Cardiac septum (tissue), 1 donor: ENCODE measurements around the gene DCLRE1A. TPM values are rescaled to one million over a fixed set of nuclear protein-coding genes. Genes with fewer than 3 reads are reported as not detected.

ENCODE experiments used
- DNase-seq: peaks from one replicate; pipeline ENCODE4 v3.0.0-alpha.2; 2020; ENCODE audit warnings: low spot score
- intact Hi-C: fragments of 100-400 bp; cut with DNase I; formaldehyde crosslinking; loops from one replicate; pipeline ENCODE4 v1.14.0; 2022
- long read RNA-seq: library from polyadenylated mRNA; unstranded; transcript quantifications from one replicate; pipeline ENCODE4 v2.0.0, GENCODE V29; 2021
- total RNA-seq: library from RNA; stranded (reverse); fragmentation: NEBNext Ultra II Directional; extraction: Animal tissue kit (Norgen Biotek cat#: 25700); gene quantifications from one replicate; pipeline ENCODE4 v1.2.1, GENCODE V29; 2021
- donor health status: DM: no; HTN: no; CAD: no.

Gene DCLRE1A
- 5.4 TPM for total RNA-seq
- long read RNA-seq, full-length matches to known transcripts: 3 of 7 reads
- long read RNA-seq, partial matches to known transcripts: 0 of 7 reads
- long read RNA-seq, other reads (novel, unspliced or antisense): 4 of 7 reads

GRCh38 chr10:113854013-113854760 is at the start of gene DCLRE1A, which contains the start of gene NHLRC2:
Gene DCLRE1A, minus strand, starts transcription at chr10:113854082. Its CDS starts 900 bp downstream, at chr10:113853182.
Gene NHLRC2, plus strand, starts transcription at chr10:113854661. Its CDS starts 212 bp downstream, at chr10:113854873.
- DNase-seq: peak; percentile 90
- intact Hi-C loops: loop anchor here (2.0 kb wide), 1 partner anchor 191 kb away; no protein-coding TSS in a partner anchor

GRCh38 chr10:113899952-113900598 is 46.2 kb upstream of the DCLRE1A start:
- intact Hi-C loops: no loop called here

GRCh38 chr10:113897693-113898618 is 44.1 kb upstream of the DCLRE1A start:
- intact Hi-C loops: no loop called here
- peak; percentile 77 for DNase-seq

More at GRCh38 chr10:113899952-113900598, 46.2 kb upstream of the DCLRE1A start:
- no peak for DNase-seq

- intact Hi-C loops: no loop called here
- DNase-seq: no peak
Observed at GRCh38 chr10:113895018-113895417, 41.1 kb upstream of the DCLRE1A start.

DNA sequence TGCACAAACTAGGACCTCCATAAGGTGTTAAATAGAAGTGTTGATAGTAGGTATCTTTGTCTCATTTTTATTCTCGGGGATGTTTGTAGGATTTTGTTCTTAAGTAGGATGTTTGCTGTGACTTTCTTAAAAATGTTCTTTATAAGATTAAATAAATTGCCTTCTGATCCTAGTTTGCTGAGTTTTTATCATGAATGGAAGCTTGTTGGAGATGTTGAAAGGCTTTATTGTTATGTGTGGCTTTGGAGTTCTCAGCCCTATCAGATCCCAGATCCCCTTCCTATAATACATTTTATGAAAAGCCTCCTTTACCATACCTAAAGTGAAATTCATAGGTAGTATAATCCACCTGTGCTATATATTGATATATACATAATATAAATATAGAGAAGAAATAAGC is 40.7 kb upstream of the DCLRE1A start:
- no peak for DNase-seq
- intact Hi-C loops: loop anchor here (5.0 kb wide), 2 partner anchors 148 to 208 kb away; partner anchors contain the start of gene ADRB1

DNA sequence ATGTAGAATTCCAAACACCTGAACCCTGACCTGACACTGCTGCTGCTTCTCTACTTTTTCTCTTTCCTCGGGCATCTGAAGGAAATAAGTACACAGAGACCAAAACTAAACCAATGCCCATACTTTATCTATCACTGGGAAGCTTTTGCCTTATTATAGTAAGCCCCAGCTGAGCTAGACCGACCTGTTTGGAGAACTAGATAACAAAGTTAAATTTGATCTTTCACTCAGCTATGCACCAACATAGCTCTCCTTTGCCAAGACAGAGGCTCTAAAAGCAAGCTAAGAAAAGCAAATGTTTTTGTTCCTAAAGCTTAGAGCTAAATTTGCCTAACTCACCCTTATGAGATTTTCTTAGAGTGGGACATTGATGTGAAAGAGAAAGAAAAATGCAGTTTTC is 39.7 kb upstream of the DCLRE1A start:
- intact Hi-C loops: loop anchor here (5.0 kb wide), 2 partner anchors 149 to 209 kb away; partner anchors contain the start of gene ADRB1

GRCh38 chr10:113891476-113891875 is 37.6 kb upstream of the DCLRE1A start:
- no peak for DNase-seq
- intact Hi-C loops: loop anchor here (5.0 kb wide), 2 partner anchors 151 to 211 kb away; partner anchors contain the start of gene ADRB1

More for the DNA sequence above, 39.7 kb upstream of the DCLRE1A start:
- DNase-seq: no peak

DNA sequence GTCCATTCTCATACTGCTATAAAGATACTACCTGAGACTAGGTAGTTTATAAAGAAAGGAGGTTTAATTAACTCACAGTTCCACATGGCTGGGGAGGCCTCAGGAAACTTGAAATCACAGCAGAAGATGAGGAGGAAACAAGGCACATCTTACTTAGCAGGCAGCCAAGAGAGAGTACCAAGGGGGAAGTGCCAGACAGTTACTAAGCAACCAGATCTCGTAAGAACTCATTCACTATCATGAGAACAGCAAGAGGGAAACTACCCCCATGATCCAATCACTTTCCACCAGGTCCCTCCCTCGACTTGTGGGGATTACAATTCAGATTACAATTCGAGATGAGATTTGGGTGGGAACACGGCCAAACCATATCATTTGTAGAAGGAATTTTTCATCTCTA is 36.9 kb upstream of the DCLRE1A start:
- no peak for DNase-seq
- intact Hi-C loops: loop anchor here (5.0 kb wide), 2 partner anchors 152 to 212 kb away; partner anchors contain the start of gene ADRB1

DNA sequence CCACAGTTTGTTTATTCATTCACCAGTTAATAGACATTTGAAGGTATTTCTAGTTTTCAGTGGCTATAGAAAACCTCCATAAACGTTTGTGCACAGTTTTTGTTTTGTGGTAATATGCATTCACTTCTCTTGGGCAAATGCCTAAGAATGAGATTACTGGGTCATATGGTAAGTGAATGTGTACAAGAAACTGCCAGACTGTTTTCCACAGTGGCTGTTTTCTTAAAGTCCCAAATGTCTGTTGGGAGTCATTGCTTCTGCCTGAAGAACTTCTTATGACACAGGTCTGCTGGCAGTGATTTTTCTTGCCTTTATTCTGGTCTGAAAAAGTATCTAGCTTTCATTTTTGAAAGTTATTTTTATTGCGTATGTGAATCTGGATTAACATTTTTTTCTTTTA is 36.0 kb upstream of the DCLRE1A start:
- intact Hi-C loops: loop anchor here (5.0 kb wide), 2 partner anchors 152 to 212 kb away; partner anchors contain the start of gene ADRB1
- no peak for DNase-seq

GRCh38 chr10:113882240-113882639 is 28.4 kb upstream of the DCLRE1A start:
- DNase-seq: no peak

DNA sequence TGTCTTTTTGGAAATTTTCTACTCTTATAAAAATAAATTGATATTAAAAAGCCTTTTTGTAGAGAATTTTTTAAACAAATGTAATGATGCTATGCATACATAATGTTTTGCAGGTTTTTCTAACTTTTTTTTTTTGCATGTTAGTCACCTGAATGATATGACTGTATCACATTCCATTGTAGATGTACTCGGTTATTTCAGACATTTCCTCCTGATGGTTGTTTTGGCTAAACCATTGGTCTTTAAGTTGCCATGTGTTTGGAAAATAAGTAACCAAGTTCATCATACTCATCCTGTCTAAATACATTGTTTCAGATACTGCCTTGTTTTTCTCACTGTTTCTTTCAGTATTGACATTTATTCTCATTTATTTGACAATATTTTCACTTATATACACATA is 26.4 kb upstream of the DCLRE1A start:
- intact Hi-C loops: no loop called here
- DNase-seq: no peak

More at GRCh38 chr10:113882240-113882639, 28.4 kb upstream of the DCLRE1A start:
- intact Hi-C loops: no loop called here

DNA sequence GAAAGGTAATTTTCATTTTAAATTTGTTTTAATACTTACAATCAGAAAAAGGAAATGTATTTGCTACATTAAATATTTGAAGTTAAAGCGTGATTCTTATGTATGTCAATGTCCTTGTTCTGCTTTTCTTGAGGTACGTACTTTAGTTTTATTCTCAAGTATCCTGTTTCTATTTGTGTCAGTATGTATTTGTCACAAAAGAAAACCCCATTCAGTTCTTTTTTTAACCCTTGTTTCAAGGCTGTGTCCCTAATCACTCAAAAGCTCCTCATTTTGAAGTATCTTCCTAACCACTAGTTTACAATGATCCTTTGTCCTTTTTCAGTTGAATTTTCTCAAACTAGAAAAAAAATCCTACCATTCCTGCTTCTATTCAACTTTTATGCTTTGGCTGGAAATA is 25.8 kb upstream of the DCLRE1A start:
- intact Hi-C loops: no loop called here

GRCh38 chr10:113876461-113876860 is 22.6 kb upstream of the DCLRE1A start:
- intact Hi-C loops: no loop called here
- no peak for DNase-seq

More for the DNA sequence above, 25.8 kb upstream of the DCLRE1A start:
- DNase-seq: no peak

GRCh38 chr10:113875212-113875611 is 21.3 kb upstream of the DCLRE1A start:
- intact Hi-C loops: no loop called here
- DNase-seq: no peak

- DNase-seq: no peak
- intact Hi-C loops: no loop called here
Observed at GRCh38 chr10:113872139-113873030, 18.5 kb upstream of the DCLRE1A start.

DNA sequence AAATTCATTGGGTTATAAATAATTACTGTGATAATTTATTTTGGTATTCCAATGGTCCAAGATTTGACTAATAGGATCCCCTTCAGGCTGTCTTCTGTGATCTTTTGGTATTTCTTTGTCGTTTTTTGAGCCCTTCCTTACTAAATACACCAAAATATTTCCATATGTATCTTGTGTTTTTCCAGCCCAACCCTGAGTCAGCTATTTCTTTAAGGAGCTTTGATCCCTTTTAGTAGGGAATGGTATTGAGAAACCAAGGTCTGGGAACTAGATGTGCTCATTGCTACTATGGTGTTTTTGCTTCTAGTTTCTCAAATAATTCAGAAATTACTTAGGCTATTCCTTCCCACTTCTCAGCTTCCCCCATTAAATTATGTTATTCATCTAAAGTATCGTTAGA is 15.9 kb upstream of the DCLRE1A start:
- no peak for DNase-seq
- intact Hi-C loops: no loop called here

DNA sequence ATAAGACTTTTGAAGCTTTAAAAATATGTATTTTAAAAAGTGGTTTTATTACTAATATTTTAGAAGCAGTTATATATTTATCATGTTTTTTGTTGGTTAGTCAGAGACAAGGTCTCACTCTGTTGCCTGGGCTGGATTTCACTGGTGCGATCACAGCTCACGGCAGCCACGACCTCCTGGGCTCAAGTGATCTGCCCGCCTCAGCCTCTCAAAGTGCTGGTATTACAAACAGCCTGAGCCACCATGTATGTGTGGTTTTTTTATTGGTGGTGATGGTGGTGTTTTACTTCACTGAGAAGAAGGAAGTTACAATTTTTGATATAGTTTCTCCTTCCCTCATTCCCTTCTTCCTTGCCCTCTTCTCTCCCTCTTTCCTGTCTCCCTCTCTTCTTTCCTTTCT is 14.0 kb upstream of the DCLRE1A start:
- DNase-seq: no peak
- intact Hi-C loops: no loop called here
